ENCODE data around the gene TALDO1.

DNA sequence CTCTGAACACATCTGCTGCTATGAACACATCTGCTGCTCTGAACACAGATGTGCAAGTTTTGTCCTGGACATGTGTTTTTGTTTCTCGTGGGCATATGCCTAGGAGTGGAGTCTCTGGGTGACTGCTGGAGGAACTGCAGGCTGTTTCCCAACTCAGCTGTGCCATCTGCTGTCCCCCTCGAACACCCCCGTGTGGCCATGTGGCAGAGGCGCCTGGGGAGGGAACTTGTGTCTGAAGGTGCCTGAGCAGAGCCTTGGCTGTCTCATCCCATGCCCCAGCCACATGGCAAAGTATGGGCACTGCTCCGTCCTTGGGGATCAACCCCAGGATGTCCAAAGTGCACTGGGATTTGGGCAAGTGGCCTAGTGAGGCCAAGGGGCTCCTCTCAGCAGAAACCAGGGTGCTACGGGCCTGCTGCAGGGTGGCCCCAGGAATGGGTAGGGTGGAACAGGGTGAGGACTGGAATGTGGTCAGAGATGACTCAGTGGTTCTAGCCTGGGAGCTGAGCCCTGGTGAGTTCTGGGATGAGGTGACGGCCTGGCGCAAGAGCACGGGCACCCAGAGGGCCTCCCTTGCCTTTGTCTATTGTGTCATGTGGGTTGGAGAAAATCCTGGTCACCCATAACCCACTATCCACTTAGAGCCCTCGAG is 15.3 kb downstream of the TALDO1 start:
- TF ChIP-seq HCFC1 (IDR thresholded peaks at IDR 0.05; ENCODE audit: low read length): no peak
- TF ChIP-seq PAX8 (IDR thresholded peaks at IDR 0.05): no peak
- TF ChIP-seq POLR2A (IDR thresholded peaks at IDR 0.05; ENCODE audit: low read depth, low read length): peak; percentile 70
- TF ChIP-seq SMAD1 (IDR thresholded peaks at IDR 0.05; ENCODE audit: low read depth, partially characterized antibody): no peak
- TF ChIP-seq MAX (IDR thresholded peaks at IDR 0.05; ENCODE audit: low read depth, low read length): no peak
- no peak for TF ChIP-seq POLR2AphosphoS5 (IDR thresholded peaks at IDR 0.05; ENCODE audit: low read length)
- TF ChIP-seq EP300 (IDR thresholded peaks at IDR 0.05; ENCODE audit: borderline replicate concordance in 1 of 2, control insufficient read depth in 1 of 2, low read depth in 2 of 2, low read length in 2 of 2): no peak
- TF ChIP-seq, protein P1, sequence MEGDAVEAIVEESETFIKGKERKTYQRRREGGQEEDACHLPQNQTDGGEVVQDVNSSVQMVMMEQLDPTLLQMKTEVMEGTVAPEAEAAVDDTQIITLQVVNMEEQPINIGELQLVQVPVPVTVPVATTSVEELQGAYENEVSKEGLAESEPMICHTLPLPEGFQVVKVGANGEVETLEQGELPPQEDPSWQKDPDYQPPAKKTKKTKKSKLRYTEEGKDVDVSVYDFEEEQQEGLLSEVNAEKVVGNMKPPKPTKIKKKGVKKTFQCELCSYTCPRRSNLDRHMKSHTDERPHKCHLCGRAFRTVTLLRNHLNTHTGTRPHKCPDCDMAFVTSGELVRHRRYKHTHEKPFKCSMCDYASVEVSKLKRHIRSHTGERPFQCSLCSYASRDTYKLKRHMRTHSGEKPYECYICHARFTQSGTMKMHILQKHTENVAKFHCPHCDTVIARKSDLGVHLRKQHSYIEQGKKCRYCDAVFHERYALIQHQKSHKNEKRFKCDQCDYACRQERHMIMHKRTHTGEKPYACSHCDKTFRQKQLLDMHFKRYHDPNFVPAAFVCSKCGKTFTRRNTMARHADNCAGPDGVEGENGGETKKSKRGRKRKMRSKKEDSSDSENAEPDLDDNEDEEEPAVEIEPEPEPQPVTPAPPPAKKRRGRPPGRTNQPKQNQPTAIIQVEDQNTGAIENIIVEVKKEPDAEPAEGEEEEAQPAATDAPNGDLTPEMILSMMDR (IDR thresholded peaks at IDR 0.05 in 2 of 3, conservative IDR thresholded peaks at IDR 0.05 in 1 of 3; ENCODE audit: control insufficient read depth in 2 of 3, extremely low read depth in 1 of 3, insufficient read depth in 1 of 3, low read depth in 3 of 3, low read length in 3 of 3): peak in 2 of 3 experiments; percentile 20 to 38; a peak in 2 of 6 replicates
- TF ChIP-seq RFX5 (IDR thresholded peaks at IDR 0.05; ENCODE audit: low read depth, low read length): no peak
- TF ChIP-seq CREM (IDR thresholded peaks at IDR 0.05; ENCODE audit: low read depth): no peak

Data from GM12878 (cell line).